Activated CD4-positive, alpha-beta T cell treated with anti-CD3 and anti-CD28 coated beads for 4 hours (primary cell): ENCODE data around the gene SPP2.

Experiments used
- DNase-seq, 2 donors: peaks; one replicate each; pipeline ENCODE4 v3.0.0-alpha.2; 2020

SPP2 gene

GRCh38 chr2:234050455-234051135, at the start of gene SPP2:
Gene SPP2 (plus strand): TSS chr2:234050702. CDS start chr2:234050787, 85 bp downstream.
- DNase-seq = no peak

- no peak for DNase-seq
Observed at GRCh38 chr2:234001380-234002160, 48.9 kb upstream of the SPP2 start.

- no peak for DNase-seq
Observed at GRCh38 chr2:234002281-234002680, 48.2 kb upstream of the SPP2 start.

GRCh38 chr2:234003972-234004617, 46.4 kb upstream of the SPP2 start:
- DNase-seq = no peak

GRCh38 chr2:234005126-234005525, 45.4 kb upstream of the SPP2 start:
- DNase-seq = no peak

GRCh38 chr2:234006501-234006900, 44.0 kb upstream of the SPP2 start:
- DNase-seq = no peak

GRCh38 chr2:234014427-234014826, 36.1 kb upstream of the SPP2 start:
- no peak for DNase-seq

- DNase-seq = no peak
Observed at GRCh38 chr2:234015861-234016260, 34.6 kb upstream of the SPP2 start.

- DNase-seq = no peak
Observed at GRCh38 chr2:234019896-234020295, 30.6 kb upstream of the SPP2 start.

GRCh38 chr2:234020332-234020731, 30.2 kb upstream of the SPP2 start:
- DNase-seq = no peak

- no peak for DNase-seq
Observed at GRCh38 chr2:234022424-234022823, 28.1 kb upstream of the SPP2 start.

- no peak for DNase-seq
Observed at GRCh38 chr2:234024304-234024703, 26.2 kb upstream of the SPP2 start.

GRCh38 chr2:234025466-234025865, 25.0 kb upstream of the SPP2 start:
- no peak for DNase-seq

GRCh38 chr2:234025891-234026401, 24.6 kb upstream of the SPP2 start:
- DNase-seq = no peak

GRCh38 chr2:234026693-234027254, 23.7 kb upstream of the SPP2 start:
- DNase-seq = no peak

GRCh38 chr2:234027641-234028040, 22.9 kb upstream of the SPP2 start:
- DNase-seq = no peak

GRCh38 chr2:234029150-234029733, 21.3 kb upstream of the SPP2 start:
- DNase-seq = no peak

- no peak for DNase-seq
Observed at GRCh38 chr2:234031207-234031606, 19.3 kb upstream of the SPP2 start.

GRCh38 chr2:234032279-234032856, 18.1 kb upstream of the SPP2 start:
- DNase-seq = peak in 1 of 2 donors; percentile 23

- DNase-seq = no peak
Observed at GRCh38 chr2:234033174-234033573, 17.3 kb upstream of the SPP2 start.

- DNase-seq = no peak
Observed at GRCh38 chr2:234033885-234034284, 16.6 kb upstream of the SPP2 start.

GRCh38 chr2:234038076-234038802, 12.3 kb upstream of the SPP2 start:
- DNase-seq = no peak
